Erythroblast (primary cell): ENCODE measurements around the gene PTAFR.

Experiments used
- GATA1 ChIP-seq: IDR thresholded peaks from 2 replicates; pipeline ENCODE4 v1.6.1; 2011; ENCODE audit warnings: low read depth, mild to moderate bottlenecking, control low read depth, low read length, moderate library complexity
- POLR2A ChIP-seq: IDR thresholded peaks from 2 replicates; pipeline ENCODE4 v1.6.1; 2011; ENCODE audit warnings: mild to moderate bottlenecking, low read length

DNA sequence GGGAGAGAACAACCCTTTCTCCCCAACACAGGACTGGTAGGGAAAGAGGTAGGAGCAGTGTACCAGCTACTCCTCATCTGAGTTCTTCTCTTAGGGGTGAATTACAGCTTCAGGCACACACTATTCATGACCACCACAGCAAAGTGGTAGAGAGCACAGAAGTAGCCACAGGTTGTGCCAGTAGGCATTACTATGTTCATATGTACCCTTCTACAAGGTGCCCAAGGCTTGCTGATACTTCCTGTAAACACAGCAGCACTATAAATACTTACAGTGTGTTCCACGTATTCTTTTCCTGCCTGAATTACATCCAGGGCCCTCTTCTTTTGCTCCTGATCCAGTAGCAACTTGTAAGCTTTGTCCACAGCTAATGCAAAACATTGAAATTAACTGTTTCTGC lies 33.2 kb upstream of the PTAFR start:
- TF ChIP-seq POLR2A: no peak
- no peak for TF ChIP-seq GATA1
